D341Med (cell line): ENCODE results near the gene SV2B.

Experiments used
- DNase-seq: peaks from one replicate; pipeline ENCODE4 v3.0.0; 2012; ENCODE audit warnings: low spot score

The SV2B gene

DNA sequence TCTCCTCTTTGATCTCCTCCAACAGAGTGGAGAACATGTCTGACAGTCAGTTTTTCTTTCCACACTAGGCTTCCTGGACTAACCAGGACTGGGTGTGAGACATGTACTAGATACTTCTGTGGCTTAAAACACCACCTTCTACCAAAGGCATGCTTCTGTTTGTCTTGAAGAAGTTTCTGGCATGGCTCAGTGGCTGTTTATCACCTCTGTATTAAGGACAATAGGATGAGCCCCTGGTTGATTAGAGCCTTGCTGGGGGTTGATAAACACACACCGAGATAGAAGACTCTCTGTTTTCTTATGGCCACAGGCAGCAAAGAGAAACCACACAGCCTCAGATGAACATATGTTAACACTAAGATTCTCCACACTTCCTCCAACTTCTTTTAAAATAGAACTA, 40.5 kb downstream of the SV2B start:
- no peak for DNase-seq

DNA sequence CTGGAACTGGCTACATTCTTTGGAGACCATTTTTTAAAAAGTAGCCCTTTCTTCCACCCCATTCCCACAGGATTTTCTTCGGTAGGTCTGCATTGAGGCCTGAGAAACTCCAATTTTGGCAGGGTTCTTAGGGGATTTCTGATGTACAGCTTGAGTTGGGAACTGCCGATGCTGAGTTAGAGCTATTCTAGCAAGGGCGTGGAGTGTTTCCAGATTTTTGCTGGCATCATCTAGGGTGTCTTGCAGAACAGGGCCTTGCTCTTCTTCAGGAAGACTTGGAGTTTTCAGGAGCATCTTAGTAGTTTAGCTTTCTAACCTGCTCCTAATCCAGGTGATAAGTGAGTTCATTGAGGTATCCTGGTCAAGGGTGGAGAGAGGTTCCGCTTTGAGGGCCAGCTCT, 41.0 kb downstream of the SV2B start:
- no peak for DNase-seq

DNA sequence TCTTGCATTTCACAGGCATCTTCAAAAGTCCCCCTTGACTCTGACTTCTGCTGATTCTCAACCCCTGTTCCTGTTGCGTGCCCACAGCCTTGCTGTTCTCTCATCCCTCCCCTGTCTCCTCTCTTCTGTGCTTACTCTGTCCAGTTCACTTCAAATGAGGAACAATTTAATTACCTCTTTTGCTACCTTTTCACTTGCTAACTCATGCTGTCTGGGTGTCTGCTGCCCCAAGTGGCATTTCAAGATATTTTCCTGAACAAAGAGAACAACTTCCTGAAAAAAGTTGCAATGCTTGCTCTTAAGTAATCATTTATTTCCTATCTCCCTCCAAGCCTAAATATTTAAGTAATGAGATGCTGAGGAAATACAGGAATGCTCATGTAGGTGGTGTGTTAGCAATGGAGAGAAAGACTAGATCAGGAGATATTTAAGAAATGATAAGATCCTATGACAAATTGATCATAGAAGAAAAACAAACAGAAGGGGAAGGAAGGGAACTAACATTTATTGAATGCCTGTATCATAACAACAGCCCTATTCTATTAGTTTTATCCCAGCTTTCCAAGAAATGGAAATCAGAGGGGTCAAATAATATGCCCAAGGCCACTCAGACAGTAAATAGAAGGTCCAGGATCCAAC, 42.2 kb downstream of the SV2B start:
- DNase-seq, result no peak

DNA sequence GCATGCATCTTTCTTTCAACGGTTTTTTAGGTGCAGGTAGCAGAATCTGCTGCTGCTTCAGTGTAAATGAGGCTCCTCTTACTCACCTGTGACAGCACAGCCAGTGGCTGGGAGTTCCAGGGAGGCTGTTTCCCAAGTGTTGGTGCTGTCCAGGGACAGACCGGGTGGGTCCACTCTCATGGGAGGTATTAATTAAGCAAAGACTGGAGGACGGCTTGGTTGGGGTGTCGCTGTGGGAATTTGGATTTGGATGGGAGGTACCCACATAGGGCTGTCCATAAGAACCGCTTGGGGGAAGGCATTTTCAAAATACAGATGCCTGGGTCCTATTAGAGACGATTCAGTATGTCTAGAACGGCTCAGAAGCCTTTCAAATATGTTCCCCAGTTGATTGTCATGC, 42.9 kb downstream of the SV2B start:
- DNase-seq, result no peak

DNA sequence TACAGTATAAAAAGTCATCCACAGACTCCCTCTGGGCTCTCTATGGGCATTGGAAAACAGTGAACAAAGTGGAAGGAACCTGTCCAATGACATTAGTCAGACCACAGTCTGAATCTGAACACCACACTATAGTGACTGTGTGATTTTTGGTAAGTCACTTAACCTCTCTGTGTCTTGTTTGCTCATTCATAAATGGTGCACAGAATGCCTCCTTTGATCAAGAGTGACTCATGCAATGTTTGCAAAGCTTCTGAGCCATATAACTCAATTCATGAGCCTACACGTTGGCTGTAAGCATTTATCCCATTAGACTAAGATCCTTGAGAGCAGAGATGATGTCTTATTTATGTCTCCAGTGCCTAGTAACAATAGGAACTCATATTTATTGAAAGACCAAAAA, 46.7 kb downstream of the SV2B start:
- no peak for DNase-seq

DNA sequence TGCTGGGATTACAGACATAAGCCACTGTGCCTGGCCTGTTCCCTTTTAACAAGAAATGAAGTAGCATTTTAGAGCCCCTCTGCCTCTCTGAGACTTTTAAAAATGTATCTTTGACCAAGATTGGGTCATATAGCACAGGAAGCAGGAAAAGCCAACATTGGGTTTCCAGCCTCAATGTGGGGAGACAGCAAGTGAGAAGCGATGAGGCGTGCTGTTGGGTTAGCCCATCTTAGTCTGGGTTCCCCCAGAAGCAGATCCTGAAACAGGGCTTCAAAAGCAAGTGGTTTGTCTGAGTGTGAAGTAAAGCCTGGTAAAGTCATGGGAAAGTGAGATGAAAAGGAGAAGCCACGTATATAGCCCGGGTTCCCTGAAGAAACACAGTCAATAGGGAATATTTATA, 48.2 kb downstream of the SV2B start:
- DNase-seq, result no peak

DNA sequence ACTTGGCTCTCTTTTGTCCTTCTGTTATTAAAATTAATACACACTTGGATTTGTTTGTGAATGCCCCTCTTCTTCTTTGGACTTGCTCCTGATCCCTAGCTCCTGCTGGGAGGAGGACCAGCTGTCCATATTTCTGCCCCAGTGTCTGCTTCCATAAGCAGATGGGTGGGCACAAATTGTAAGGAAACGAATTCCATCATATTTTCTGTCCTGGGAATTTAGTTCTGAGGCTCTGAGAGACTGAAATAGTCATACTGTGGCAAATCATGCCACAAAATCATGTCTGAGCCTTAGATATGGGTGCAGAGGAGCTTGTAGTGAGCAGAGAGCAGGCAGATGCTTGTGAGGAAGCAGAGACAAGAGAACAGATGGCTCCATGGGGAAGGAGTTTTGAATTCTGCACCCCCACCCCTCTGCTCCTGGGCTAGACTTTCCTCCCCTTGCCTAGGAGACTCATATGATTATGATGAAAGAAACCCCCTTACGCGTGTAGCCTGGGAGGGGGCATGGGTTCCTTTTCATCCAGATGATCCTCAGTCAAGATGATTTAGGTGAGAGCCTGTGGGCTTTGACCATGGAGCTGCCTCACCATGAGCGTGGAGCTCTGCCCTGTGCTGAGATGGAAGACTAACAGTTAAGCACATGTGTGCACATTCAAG, 50.6 kb downstream of the SV2B start:
- DNase-seq, result no peak

DNA sequence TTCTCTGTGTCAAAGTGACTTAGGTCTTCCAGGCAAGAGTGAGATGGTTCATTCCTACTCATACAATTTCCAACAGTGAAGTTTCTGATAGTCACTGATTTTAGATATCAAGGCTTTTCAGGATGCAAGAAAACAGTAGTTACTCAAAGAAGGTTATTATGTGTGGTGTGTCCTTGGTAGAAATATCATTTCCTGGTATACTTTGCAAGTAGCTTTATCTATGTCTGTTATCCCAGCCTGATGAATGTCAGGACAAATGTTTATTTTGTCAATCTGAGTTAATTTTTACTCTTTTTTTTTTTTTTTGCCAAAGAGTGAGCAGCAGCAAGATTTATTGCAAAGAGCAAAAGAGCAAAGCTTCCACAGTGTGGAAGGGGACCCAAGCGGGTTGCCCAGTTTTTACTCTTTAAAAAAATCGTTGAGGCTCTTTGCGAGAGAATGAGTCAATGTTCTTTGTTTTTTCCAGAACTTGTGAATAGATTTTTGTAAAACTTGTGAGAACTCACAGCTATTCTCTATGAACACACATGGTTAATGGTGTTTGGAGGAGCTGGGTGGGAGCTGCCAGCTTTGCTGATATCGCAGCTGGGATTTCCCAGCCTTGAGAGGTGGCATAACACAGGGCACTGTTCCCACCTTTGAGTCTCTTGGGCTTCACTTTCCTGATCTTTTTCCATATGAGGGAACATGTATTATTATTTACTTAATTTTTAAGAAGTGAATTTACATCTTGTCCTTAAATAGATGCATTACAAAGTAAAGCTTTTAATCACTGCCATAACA, 51.9 kb downstream of the SV2B start:
- no peak for DNase-seq

DNA sequence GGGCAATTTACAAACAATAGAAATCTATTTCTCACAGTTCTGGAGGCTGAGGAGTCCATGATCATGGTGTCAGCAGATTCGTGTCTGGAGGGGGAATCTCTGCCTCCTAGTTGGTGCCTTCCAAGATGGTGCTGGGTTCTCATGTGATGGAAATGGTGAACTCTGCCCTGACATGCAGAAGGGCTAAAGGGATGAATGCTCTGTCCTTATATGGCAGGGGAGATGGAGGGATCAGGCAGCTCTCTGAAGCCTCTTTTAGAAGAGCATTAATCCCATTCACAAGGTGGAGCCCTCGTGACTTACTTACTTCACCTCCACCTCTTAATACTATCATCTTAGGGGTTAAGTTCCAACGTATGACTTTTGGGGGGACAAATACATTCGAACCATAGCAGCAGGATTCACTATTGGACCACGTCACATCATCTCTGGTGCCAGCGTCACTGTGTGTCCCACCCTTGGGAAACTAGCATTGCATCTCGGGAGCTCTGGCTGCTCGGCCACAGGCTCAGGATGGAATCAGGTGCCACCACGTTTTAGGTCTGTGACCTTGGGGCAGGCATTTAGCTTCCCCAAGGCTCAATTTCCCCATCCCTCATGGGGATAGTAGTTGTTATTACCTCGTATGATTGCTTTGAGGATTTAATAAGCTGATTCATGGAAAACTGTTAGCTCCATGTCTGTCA, 53.0 kb downstream of the SV2B start:
- DNase-seq, result no peak

DNA sequence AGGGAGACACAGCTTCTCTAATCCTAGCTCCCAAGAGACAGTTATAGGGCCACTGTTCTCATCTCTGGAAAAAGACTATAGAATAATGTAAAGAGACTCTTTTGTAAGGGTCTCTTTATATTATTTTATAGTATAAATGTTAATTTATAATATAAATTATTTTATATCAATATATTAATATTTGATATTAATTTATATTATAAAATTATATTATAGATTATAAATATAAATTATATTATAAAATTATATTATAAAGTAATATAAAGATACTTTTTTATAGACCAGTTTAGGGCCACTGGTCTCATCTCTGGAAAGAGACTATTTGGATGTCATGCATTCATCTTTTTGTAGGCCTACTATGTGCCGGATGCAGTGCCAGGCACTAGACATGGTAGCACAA, 53.9 kb downstream of the SV2B start:
- no peak for DNase-seq

DNA sequence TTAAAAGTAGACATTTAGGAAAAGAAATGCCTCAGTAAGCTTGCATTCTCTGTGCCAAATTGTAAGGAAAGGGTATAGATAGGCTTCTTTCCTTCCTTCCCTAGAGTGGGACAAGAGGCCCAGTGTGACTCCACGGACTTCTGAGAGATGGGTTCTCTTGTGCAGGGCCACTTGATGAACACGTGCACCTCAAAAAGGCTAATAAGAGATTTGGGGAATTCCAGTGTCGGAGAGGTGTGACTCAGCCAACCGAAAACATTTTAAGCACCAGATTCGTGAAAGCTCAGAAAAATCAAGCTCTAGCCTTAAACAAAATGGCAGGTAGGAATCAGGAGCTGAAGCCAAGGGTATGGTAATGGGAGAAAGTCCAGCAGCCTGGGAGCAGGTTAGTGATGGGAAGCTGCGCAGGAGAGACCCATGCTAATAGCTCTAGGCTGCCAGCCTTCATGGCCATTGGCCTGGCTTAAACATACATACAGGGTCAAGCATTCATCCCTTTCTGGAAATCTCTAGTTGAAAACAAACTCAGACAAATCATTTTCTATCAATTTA, 56.2 kb downstream of the SV2B start:
- no peak for DNase-seq

DNA sequence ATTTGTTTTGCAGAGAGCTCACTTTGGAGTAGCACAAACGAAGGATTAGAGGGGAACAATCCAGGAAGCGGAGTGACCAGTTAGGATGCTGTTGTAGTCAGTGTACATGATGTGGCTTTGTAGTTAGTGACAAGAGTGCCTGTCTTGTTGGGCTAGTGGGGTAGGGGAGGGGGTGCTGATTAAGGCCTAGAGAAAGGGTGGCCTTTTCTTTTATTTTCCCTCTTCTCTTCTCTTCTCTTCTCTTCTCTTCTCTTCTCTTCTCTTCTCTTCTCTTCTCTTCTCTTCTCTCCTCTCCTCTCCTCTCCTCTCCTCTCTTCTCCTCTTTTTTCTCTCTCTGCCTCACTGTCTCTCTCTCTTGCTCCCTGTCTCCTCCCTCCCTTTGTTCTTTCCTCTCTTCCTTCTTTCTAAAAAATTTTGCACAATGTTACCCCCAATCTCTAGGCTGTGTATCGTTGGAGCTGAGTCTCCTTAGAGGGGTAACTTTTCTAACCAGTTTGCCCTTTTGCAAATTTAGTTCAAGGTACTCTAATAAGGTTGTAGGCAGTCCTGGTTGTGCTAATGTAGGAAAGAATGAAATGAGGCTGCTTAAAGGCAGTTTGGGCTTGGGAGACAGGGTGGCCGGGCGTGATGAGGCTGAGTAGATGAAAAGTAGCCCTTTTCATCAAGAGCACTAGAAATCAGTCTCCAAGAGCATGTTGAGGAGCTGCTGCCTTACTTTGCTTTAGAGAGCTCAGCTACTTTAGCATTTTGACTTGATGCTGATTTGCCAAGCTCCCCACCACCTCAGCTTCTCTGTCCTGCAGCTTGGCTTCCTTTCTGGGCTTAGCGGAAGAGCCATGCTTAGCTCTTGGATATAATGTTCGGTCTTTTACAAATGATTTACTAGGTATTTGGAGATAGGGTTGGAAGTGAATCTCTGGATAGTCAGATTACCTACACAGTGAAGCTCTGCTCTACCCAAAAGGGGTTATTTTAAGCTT, 58.6 kb downstream of the SV2B start:
- DNase-seq, result no peak

DNA sequence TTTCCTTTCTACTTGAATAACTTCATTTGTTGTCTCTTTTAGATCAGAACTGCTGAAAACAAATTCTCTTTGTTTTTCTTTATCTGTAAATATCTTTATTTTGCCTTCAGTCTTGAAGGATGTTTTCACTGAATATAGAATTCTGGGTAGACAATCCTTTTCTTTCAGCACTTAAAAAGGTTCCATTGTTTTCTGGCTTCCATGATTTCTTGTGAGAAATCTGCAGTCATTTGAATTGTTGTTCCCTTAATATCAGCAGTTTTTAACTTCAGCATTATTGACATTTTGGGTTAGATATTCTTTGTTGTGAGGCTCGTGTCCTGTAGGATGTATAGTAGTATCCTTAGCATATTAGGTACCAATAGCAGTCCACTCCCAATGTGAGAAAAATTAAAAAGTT, 65.8 kb downstream of the SV2B start:
- no peak for DNase-seq

DNA sequence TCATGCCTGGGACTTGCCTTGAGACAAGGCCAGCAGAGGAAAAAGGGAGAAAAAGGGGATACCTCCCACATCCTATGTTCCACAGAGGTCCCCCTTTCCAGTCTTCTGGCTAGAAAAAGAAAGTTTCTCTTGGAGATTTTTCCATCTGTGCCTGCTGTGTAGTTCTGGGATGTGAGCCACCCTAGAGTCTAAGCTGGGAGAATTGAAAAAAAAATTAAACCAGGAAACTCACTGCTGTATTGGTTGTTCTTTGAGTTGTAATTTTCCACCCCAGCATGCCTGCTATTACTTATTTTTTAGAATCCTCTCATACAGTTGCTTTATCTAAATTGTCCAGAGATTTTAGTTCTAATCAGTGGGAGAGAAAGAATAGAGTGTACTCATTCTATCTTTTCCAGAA, 68.4 kb downstream of the SV2B start:
- DNase-seq, result no peak

DNA sequence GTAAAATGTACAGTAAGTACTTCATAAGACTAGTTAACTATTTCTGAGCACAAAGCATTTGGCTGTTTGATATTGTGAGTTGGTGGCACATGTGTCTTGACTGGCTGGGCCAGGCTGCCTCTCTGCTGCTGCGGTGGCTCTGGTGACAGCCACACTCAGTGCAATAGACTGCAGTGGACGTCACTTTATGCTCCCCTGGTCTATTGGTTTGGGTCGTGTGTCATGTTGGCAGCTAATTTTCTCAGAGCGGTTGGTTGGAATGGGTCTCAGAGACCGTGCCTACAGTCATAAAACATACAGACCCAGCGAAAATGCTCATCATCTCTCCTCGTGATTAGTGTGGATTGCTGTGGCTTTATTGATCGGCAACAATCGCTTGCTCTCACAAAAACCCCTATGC, 71.3 kb downstream of the SV2B start:
- DNase-seq, result no peak

DNA sequence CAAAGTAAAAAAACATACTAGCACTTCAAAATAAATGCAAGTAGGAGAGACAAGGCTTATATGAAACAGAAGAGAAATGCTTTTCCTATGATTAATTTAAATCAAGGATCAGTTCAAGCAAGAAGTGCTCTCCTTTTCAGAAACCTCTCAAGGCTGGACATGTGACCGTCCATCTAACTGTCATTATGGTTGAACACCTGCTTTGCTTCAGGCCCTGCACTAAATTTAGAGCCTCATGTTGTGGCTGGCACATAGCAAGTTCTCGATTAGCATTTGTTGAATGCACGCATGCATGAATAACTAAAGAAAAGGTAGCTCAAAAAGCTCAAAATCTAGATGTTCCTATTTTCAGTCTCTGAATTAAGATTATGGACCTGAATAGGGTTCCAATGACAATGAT, 82.0 kb downstream of the SV2B start:
- no peak for DNase-seq

DNA sequence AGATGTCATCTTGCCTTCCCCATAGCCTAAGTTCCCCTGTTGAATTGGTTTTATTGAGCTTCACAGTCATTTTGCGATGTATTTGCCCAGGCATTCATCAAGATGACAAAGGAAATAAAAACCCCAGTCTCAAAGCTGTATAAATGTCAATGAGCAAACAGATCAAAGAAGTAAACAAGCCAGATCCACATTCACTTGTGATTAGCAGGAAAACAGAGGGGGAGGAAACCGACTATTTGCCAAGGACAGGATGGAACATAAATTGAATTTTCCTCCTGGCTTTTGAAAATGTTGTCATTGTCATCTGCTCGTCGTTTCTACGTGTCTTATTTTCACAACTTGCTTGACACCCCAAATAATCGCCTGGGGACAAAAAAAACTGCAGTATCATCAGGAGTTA, 83.5 kb downstream of the SV2B start:
- DNase-seq, result no peak

DNA sequence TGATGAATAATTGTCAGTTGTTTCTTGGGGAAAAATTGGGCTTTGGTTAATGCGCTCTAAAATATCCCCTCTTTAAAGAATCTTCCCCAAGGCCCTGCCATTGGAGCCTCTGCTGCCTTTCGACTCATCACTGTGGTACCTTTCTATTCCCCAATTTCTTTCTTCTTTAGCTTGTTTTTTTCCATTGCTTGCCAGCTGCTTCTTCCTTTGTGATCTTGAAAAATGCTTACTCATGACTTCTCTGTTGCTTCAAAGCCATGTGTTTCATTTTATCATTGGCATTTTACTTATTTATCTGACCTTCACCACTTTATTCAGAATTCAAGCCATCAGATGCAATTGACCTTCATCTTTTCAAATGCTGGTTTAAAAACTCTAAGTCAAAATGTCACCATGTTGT, 84.4 kb downstream of the SV2B start:
- no peak for DNase-seq

DNA sequence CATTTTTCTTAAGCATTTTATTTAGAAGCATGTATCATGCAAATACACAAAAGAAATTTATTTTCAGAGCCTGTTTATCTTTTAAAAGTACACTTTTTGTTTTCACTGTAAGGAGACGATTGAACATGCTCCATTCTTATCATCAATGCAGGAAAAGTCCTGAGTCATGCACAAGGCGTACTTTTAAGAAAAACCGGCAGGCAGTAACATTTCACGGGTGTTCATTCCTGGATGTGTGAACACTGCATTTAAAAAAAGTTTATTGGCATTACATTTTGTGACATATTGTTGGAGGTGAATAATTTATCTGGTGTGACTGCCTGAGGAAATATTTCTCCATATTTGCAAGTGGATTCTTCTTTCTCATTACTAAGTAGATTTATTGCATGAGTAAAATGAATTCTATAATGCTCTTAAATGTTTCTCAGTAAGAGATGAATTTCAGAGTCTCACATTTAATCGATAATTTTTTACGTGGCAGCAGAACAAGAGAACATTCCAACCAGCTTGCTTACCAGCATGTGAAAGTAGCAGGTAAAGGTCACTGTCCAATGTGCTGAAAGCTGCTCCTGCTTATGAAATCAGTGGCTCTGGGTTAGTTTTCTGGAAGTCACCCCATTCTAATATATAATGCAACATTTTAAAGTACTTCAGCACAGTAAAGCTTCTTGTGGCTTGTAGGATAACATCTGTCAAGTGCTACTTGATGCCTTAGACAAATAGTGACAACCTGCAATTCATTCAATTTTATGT, 87.0 kb downstream of the SV2B start:
- no peak for DNase-seq

DNA sequence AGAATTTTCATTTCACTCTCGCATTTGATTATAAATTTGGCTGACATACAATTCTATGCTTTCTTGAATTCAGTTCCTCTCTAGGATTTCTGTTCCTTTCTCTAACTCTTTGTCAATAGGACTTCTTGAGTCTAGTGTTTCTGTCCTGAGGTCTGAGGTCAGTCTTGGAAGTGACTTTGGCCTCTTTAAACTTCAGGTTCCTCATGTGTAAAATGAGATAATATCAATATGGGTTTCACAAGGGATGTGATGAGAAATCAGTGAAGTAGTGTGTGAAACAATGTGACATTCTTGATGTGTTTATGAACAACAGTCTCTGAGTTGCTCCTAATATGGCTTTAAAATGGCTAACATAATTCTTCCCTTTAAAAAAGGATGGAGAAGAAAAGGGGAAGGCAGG, 92.2 kb downstream of the SV2B start:
- DNase-seq, result no peak
